Measurements from ENCODE around the gene JHY. TPM values are rescaled to one million over a fixed set of nuclear protein-coding genes. Genes with fewer than 3 reads are reported as not detected.
"Not testable (repeated sequence)": the region's sequence is repeated elsewhere in the genome, so short reads cannot be mapped to it uniquely, and the experiment has no call there.

JHY gene
- 1.6 TPM for total RNA-seq

DNA sequence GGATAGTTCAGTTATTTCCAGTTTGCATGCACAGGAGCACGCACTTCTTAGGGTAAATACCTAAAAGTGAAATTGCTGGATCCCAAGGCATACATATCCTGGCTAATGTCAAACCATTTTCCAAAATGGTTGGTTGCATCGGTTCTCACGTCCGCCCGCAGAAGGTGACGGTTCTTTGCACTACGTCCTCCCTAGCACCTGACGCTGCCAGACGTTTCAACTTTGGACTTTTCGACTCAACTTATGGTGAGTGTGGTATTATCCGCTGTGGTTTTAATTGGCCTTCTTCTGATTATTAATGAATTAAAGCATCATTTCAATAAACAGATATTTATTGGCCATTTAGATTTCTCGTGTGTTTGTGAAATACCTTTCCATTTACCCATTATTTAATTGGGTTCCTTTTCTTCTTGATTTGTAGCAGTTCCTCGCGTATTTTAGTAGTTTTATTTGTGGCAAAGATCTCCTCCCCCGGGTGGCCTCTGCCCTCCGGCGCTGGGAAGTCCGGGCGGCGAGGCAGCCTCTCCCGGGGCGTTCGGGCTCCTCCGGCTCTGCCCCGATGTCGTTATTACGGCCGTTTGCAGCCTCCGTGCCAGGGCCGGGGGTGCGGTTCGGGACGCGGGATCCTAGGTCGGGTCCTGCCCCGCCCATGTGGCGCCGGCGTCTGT lies at the start of gene JHY:
JHY (plus strand) TSS at position 571 of the 668 bp plus-strand sequence. CDS start 3,091 bp downstream, outside the sequence.
- ATAC-seq: peak; percentile 81

- ATAC-seq: no peak
Measured at GRCh38 chr11:122833846-122834464, 48.6 kb upstream of the JHY start.

DNA sequence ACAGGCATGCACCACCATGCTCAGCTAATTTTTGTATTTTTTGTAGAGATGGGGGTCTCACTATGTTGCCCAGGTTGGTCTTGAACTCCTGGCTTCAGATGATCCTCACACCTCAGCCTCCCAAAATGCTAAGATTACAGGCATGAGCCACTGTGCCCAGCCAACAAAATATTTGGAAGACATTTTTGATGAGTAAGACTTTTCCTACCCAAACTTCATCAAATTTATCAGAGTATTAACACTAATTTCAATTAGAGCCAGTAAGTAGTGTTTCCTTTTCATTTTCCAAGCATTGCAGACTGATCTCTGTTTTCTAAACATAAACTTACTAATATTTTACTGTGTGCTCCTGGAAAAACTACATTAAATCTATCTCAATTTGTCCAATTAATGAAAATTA lies 45.6 kb upstream of the JHY start:
- no peak for ATAC-seq

GRCh38 chr11:122837528-122838346 lies 44.8 kb upstream of the JHY start:
- no peak for ATAC-seq

DNA sequence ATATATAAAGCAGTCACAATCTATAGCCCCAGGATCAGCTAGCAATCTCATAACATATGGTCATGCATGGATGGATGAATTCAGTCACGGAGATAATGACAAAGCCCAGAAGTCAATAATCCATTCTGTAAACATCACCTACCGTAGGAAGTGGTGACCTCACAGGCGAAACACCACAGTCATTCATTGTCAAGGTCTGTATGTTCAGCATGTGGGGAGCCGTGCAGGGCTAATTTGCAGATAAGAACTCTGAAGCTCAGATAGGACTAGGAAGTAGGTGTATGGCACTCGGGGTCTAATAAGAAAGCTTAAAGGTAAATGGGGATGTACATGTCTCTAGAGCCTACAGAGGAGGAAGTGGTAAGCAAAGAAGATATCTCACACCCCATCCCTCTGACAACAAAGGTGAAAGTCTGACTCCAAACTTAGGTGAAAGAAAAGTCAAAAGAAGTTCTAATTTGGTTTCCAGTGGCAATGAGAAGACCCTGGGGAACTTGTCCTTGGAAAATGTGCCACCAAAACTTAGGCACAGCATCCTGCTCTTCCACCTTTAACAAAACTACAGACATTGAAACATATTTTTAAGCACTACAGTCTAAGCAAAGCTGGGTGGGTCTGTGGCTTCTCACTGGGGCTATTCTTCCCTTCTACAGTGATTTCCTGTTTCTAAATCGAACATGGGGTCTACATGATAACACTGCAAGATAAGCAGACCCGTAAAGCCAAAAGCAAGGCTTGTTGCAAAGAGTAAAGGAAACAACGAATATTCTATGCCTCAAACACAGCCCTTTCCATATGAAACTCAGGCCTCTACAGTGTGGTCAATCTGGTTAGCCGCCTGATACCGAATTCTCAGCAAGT lies 39.0 kb upstream of the JHY start:
- peak; percentile 56 for ATAC-seq

- no peak for ATAC-seq
Measured at GRCh38 chr11:122847466-122847865, 35.1 kb upstream of the JHY start.

- no peak for ATAC-seq
Measured at GRCh38 chr11:122848186-122848585, 34.4 kb upstream of the JHY start.

GRCh38 chr11:122850076-122850631 lies 32.4 kb upstream of the JHY start:
- ATAC-seq: no peak

- ATAC-seq: no peak
Measured at GRCh38 chr11:122851366-122851966, 31.1 kb upstream of the JHY start.

GRCh38 chr11:122852074-122852795 lies 30.3 kb upstream of the JHY start:
- peak; percentile 69 for ATAC-seq

GRCh38 chr11:122852796-122853160 lies 29.8 kb upstream of the JHY start:
- ATAC-seq: no peak

GRCh38 chr11:122853261-122853660 lies 29.3 kb upstream of the JHY start:
- ATAC-seq: peak; percentile 51

DNA sequence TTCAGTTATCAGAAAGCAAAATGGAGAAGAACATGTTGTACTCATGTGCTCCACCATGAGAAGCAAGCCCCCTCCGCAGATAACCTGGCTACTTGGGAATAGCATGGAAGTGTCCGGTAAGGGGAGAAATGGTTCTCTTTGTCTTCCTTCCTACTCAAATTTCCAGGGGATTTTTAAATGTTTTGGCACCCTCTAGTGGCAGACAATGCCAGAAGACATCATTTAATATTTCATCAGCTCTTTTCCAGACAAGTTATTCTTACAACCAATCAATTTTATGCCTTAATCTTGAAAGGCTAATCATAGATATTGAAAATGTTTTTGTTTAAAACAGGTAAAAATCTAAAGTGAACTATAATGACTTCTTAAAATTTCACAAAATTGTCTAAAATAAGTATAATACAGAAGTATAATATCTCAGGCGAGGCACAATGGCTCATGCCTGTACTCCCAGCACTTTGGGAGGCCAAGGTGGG lies 28.6 kb upstream of the JHY start:
- no peak for ATAC-seq

GRCh38 chr11:122861631-122862030 lies 20.9 kb upstream of the JHY start:
- peak; percentile 75 for ATAC-seq

GRCh38 chr11:122862091-122862490 lies 20.5 kb upstream of the JHY start:
- no peak for ATAC-seq

GRCh38 chr11:122863154-122863553 lies 19.4 kb upstream of the JHY start:
- ATAC-seq: not testable (repeated sequence)

DNA sequence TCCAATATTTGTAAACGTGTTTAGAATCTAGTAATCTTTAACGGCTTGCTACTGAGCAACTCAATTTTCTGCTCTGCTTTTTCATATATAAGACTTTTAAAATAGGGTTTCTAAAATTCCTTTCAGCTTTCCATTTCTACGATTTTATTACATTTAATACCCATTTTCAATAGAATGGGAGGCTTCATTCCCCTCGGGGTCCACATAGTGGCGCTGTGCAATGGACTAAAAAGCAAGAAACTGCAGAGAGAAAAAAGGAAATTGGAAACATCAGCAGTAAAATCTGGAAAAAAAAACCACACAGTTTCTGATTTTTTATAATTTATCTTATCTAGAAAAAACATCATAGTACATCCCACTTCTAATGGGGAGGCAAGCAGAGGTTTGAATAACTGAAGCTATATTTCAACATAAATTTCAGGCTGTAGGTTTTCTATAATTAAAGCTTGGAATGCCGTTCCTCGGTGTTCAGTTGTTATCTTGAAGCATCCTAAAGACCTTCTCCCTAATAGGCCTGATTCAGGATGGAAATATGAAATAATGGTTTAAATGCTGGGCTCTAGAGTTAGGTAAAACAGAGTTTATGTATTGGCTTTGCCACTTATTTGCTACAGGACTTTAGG lies 18.7 kb upstream of the JHY start:
- ATAC-seq: no peak

- no peak for ATAC-seq
Measured at GRCh38 chr11:122864386-122865115, 18.0 kb upstream of the JHY start.

DNA sequence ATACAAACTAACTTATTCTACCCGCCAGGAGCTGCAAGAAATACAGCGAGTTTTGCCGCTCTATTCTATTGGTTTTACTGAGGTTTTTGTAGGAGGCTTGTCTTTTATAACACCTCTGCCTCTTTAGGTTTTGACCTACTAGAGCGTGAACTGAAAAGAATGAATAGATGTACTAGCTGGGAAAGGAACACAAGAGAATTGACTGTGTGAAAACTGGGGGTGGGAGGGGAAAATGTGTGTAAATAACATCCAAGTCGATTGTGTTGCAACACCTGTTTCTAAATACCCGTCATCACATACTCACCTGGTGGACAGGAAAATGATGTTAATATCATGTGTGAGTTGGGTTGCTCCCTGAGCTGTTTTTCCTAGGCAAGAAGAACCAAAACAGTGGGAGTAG lies 12.9 kb upstream of the JHY start:
- no peak for ATAC-seq

- no peak for ATAC-seq
Measured at GRCh38 chr11:122871302-122871701, 11.3 kb upstream of the JHY start.

Data from esophagus mucosa (tissue), 1 donor.